Panc1 (cell line): Measurements from ENCODE around the gene BTBD9.

Experiments used
- POLR2AphosphoS5 ChIP-seq: IDR thresholded peaks from 2 replicates; pipeline ENCODE4 v1.6.1; 2012; ENCODE audit warnings: mild to moderate bottlenecking, low read depth, low read length, moderate library complexity
- SIN3A ChIP-seq: IDR thresholded peaks from 2 replicates; pipeline ENCODE4 v1.6.1; 2012; ENCODE audit warnings: low read depth, mild to moderate bottlenecking, low read length, moderate library complexity, borderline replicate concordance; ENCODE audit not compliant: insufficient read depth
- TCF7L2 ChIP-seq: IDR thresholded peaks from 2 replicates; pipeline ENCODE4 v1.6.1; 2011; ENCODE audit warnings: mild to moderate bottlenecking, low read depth, low read length, inconsistent platforms
- TF ChIP-seq, protein P1 (sequence below): fragments of 450-650 bp; IDR thresholded peaks from 2 replicates; pipeline ENCODE4 v1.5.1; 2017; ENCODE audit warnings: mild to moderate bottlenecking
- TF ChIP-seq, protein P2 (sequence below), 2 experiments: IDR thresholded peaks; 2 replicates each; pipeline ENCODE4 v1.6.1; 2011 to 2012; ENCODE audit warnings: low read depth in 2 of 2, control low read depth in 1 of 2, low read length in 1 of 2, mild to moderate bottlenecking in 1 of 2, moderate library complexity in 1 of 2; ENCODE audit not compliant: insufficient read depth in 1 of 2

DNA sequence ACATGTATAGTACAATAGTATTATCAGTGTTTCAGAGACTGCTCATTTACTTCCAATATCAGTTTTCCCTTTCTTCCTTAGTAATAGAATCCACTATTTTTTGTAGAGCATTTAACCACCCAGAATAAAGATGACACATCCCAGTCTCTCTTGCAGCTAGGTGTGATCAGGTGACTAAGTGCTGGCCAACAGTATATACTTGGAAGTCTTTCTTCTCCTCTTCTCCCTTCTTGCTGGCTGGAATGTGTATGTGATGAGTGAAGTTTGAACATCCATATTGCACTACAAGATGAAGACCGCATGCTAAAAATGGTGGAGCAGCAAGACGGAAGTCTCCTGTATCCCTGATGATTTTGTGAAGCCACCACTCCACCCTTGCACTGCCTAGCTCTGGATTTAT lies 14.5 kb upstream of the BTBD9 start:
- TF ChIP-seq, protein P1, sequence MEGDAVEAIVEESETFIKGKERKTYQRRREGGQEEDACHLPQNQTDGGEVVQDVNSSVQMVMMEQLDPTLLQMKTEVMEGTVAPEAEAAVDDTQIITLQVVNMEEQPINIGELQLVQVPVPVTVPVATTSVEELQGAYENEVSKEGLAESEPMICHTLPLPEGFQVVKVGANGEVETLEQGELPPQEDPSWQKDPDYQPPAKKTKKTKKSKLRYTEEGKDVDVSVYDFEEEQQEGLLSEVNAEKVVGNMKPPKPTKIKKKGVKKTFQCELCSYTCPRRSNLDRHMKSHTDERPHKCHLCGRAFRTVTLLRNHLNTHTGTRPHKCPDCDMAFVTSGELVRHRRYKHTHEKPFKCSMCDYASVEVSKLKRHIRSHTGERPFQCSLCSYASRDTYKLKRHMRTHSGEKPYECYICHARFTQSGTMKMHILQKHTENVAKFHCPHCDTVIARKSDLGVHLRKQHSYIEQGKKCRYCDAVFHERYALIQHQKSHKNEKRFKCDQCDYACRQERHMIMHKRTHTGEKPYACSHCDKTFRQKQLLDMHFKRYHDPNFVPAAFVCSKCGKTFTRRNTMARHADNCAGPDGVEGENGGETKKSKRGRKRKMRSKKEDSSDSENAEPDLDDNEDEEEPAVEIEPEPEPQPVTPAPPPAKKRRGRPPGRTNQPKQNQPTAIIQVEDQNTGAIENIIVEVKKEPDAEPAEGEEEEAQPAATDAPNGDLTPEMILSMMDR: no peak
- TF ChIP-seq POLR2AphosphoS5 (no peak), SIN3A (no peak), TCF7L2 (no peak)
- TF ChIP-seq, protein P2, sequence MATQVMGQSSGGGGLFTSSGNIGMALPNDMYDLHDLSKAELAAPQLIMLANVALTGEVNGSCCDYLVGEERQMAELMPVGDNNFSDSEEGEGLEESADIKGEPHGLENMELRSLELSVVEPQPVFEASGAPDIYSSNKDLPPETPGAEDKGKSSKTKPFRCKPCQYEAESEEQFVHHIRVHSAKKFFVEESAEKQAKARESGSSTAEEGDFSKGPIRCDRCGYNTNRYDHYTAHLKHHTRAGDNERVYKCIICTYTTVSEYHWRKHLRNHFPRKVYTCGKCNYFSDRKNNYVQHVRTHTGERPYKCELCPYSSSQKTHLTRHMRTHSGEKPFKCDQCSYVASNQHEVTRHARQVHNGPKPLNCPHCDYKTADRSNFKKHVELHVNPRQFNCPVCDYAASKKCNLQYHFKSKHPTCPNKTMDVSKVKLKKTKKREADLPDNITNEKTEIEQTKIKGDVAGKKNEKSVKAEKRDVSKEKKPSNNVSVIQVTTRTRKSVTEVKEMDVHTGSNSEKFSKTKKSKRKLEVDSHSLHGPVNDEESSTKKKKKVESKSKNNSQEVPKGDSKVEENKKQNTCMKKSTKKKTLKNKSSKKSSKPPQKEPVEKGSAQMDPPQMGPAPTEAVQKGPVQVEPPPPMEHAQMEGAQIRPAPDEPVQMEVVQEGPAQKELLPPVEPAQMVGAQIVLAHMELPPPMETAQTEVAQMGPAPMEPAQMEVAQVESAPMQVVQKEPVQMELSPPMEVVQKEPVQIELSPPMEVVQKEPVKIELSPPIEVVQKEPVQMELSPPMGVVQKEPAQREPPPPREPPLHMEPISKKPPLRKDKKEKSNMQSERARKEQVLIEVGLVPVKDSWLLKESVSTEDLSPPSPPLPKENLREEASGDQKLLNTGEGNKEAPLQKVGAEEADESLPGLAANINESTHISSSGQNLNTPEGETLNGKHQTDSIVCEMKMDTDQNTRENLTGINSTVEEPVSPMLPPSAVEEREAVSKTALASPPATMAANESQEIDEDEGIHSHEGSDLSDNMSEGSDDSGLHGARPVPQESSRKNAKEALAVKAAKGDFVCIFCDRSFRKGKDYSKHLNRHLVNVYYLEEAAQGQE (IDR thresholded peaks at IDR 0.05; ENCODE audit: insufficient read depth in 1 of 2, low read depth in 2 of 2, low read length in 1 of 2): no peak
